GM18867 (cell line): ENCODE results near the gene SLC29A1.
"Not testable (repeated sequence)": the region's sequence is repeated elsewhere in the genome, so short reads cannot be mapped to it uniquely, and the experiment has no call there.

Source experiments
- ATAC-seq: cut with Tn5 transposase; IDR thresholded peaks from one replicate; pipeline ENCODE4 v1.9.1; 2021; ENCODE audit warnings: mild to moderate bottlenecking, moderate library complexity; ENCODE audit not compliant: unreplicated experiment

The SLC29A1 gene

GRCh38 chr6:44221291-44221960, 2.0 kb upstream of the SLC29A1 start:
- ATAC-seq = peak; percentile 46

DNA sequence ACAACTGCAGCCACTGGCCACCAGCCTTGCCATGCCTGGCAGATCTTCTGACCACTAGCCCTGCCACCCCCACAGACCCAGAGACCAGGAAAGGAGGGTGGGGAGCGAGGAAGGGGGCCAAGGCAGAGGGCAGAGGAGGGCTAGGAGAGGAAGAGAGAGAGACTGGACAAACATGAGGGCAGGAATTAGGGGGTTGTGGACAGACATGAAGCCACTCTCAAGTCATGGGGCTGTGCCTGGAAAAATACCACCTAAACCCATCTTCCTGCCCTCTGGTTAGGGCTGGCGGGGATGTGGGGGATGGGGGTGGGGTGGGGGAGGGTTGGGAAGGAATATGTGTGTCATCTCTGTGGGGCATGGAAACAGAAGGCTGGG, 1.4 kb upstream of the SLC29A1 start:
- no peak for ATAC-seq

DNA sequence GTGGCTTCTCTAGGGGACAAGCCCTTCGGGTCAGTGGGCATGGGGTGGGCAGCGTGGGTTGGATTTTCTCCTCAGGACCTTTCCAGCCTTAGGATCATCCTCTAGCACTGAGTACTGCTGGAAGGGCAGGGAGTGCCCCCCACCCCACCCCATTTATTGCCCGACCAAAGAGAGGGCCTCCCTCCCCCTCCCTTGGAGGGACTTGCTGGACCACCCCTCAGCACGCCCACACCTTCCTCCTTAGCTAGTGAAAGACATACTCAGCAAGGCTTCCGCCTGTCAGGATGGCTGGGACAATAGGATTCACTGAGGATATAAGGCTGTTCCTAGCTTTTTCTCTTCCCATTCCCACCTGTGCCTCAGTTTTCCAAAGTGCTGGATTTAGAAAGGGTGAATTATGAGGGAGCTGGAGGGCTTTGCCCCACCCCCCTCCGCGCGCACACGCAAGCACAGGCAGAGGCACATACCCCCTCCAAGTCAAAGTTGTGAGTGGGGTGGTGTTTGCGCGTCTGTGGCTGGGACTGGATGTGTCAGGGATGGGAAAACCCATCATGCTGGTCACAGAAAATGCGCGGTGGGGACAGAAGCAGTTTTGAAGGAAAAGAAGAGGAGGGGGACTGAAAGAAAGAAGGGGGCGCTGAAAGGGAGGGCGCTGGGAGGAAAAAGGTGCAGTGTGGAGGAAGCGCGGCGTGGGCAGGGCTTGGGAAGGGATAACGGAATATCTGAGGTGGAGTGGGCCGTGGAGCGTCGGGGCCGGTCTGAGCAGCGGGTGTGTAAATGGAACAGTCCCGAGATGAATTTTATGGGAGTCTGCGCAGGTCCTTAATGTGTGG, 693 bp upstream of the SLC29A1 start:
- no peak for ATAC-seq

DNA sequence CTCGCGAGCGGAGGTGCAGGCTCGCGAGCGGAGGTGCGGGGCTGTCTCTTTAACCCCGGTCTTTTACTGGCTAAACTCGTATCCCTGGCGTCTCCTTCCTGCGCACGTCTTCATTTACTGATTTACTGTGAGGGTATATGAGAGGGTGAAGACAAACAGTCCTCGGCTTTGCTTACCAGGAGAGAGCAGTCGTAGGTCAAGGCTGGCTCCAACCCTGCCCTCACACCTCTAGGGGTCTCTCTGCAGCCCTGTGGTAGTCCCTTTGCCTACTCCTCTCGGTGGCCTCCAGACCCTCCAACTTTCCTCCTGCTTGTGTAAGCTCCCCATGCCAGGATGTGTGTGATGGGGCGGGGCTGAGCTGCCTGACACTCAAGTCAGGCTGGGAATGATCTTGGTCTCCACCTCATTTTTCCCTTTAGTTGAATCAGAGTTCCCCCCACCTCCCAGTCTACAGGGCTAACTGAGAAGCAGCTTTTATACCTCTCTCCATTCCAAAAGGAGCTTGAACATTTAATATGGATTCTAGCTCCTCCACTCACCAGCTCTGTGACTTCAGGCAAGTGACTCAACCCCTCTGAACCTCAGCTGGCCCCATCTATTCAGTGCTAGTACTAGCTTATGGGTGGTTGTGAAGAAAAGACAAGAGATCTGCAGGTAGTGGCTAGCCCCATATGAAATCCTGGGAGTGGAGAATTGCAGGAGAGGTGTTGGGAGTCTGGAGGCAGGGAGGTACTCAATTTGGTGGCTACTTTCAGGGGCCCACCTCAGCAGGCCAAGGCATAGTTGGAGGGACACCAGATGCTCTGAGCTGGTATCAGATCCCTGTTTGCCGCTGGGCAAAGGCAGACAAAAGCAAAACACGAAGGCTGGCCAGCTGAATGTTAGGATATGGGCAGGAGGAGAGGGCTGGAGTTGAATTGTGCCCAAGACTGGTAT, 902 bp downstream of the SLC29A1 start:
- no peak for ATAC-seq

GRCh38 chr6:44224965-44225305, 1.5 kb downstream of the SLC29A1 start:
- no peak for ATAC-seq

GRCh38 chr6:44225579-44226325, 2.4 kb downstream of the SLC29A1 start:
- ATAC-seq = no peak

GRCh38 chr6:44226368-44227147, 3.2 kb downstream of the SLC29A1 start:
- no peak for ATAC-seq

GRCh38 chr6:44227148-44227793, 3.9 kb downstream of the SLC29A1 start:
- no peak for ATAC-seq

GRCh38 chr6:44228031-44228430, 4.6 kb downstream of the SLC29A1 start:
- ATAC-seq = no peak

DNA sequence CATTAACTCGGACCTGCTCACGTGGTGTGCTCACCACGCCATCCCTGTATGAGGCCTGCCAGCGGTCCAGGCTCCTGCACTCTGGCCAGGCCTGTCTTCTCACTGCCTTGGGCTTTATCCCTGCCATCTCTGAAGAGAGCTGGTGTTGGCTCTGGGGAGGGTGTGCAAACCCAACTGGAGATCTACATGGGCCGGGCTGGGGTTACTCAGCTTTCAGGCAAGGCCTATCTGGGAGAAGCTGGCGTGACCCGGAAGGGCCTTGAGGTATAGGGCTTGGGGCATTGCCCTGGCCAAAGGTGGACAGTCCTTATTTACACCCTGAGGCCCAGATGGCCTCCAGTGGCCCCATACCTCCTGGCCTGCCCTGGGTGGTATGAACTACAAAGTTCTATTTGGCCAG, 5.0 kb downstream of the SLC29A1 start:
- no peak for ATAC-seq

DNA sequence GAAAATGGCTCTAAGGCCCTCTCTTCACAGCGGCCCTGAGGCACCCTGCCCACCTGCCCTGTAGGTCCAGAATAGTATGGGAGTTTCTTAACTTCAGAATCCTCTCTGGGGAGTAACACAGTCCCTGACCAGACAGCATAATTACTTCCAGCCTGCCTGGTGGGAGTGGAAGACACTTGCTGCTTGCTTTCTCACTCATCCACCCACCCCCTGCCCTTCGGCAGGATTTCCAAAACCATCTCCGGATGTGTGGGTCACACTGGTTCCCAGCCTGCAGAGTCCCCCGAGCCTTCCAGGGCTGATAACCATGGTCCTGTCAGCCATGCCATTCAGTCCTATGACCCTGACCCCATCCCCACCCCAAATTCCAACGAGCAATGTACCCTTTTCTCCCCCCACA, 5.4 kb downstream of the SLC29A1 start:
- ATAC-seq = no peak

- no peak for ATAC-seq
Measured at GRCh38 chr6:44229376-44230033, 6.1 kb downstream of the SLC29A1 start.

GRCh38 chr6:44230034-44230675, 6.8 kb downstream of the SLC29A1 start:
- ATAC-seq = no peak

- ATAC-seq = not testable (repeated sequence)
Measured at GRCh38 chr6:44231426-44231825, 8.0 kb downstream of the SLC29A1 start.

DNA sequence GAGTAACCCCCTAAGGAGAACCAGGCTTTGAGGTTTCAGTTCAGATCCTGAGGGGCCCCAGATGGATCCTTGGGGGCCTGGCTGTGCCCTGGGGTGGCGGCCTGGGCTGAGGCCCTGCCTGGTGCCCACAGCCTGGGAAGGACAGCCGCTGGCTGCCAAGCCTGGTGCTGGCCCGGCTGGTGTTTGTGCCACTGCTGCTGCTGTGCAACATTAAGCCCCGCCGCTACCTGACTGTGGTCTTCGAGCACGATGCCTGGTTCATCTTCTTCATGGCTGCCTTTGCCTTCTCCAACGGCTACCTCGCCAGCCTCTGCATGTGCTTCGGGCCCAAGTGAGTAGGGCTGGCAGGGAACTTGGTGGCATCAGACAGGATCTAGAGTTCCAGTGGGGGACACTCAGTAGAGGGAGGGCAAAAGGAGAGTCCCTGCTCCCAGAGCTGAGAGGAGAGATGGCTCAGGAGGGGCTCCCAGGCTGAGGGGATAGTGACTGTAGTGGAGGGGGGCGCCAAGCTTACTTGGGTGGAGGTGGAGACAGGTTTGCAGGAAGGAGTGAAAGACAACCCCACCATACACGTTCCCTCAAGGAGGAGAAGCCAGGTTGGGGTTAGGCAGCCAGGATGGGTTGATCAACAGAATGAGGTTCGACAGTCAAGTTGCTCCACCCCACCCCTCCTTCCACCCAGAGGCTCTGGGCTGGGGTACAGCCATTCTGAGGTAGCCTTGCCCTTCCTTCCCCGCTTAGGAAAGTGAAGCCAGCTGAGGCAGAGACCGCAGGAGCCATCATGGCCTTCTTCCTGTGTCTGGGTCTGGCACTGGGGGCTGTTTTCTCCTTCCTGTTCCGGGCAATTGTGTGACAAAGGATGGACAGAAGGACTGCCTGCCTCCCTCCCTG, 9.5 kb downstream of the SLC29A1 start:
- no peak for ATAC-seq

- ATAC-seq = no peak
Measured at GRCh38 chr6:44233567-44234100, 10.2 kb downstream of the SLC29A1 start.
